A673 (cell line): Measurements from ENCODE around the gene TTC27. TPM values are rescaled to one million over a fixed set of nuclear protein-coding genes. Genes with fewer than 3 reads are reported as not detected.
A peak's percentile ranks its signal among the peaks of the same experiment; 100 is the strongest.

Source experiments
- BruUV-seq: library from RNA; stranded (reverse); fragments of 400-500 nt; replicated peaks from 2 replicates; lab custom pipeline; 2021; lab: Mats Ljungman, UMichigan
- CTCF ChIA-PET: fragments of 300-600 bp; sonication (Branson Sonifier 250); formaldehyde crosslinking; loops from one replicate; lab custom pipeline; 2022; ENCODE audit warnings: antibody characterized with exemption; lab: Charles Lee
- POLR2A ChIA-PET: fragments of 300-600 bp; sonication (Branson Sonifier 250); formaldehyde crosslinking; loops from one replicate; lab custom pipeline; 2022; ENCODE audit warnings: antibody characterized with exemption; ENCODE audit not compliant: low non-redundant PET; lab: Charles Lee
- DNase-seq: peaks from one replicate; pipeline ENCODE4 v3.0.0-alpha.2; 2015; ENCODE audit warnings: low spot score
- H3K27ac ChIP-seq: fragments of 200-600 bp; sonication (generic); 2 replicates; pipeline ENCODE4 v1.5.1; 2016; ENCODE audit warnings: mixed run types, low read depth, mild to moderate bottlenecking, mixed read lengths, antibody characterized with exemption, low read length; ENCODE audit not compliant: poor library complexity, severe bottlenecking
- H3K27me3 ChIP-seq: fragments of 200-600 bp; sonication (generic); replicated peaks from 2 replicates; pipeline ENCODE4 v1.6.1; 2017; ENCODE audit warnings: mixed run types, low read depth, mild to moderate bottlenecking, mixed read lengths, antibody characterized with exemption, low read length; ENCODE audit not compliant: insufficient read depth, poor library complexity
- H3K36me3 ChIP-seq: fragments of 200-600 bp; sonication (generic); 2 replicates; pipeline ENCODE4 v1.6.1; 2016; ENCODE audit warnings: mixed run types, mild to moderate bottlenecking, mixed read lengths, antibody characterized with exemption, low read length; ENCODE audit not compliant: insufficient read depth, poor library complexity, severe bottlenecking
- H3K4me1 ChIP-seq: fragments of 200-600 bp; sonication (generic); 2 replicates; pipeline ENCODE4 v1.6.1; 2017; ENCODE audit warnings: mixed run types, mild to moderate bottlenecking, mixed read lengths, antibody characterized with exemption, low read length; ENCODE audit not compliant: insufficient read depth, poor library complexity, severe bottlenecking
- H3K4me3 ChIP-seq: fragments of 200-600 bp; sonication (generic); 2 replicates; pipeline ENCODE4 v1.5.1; 2016; ENCODE audit warnings: low read depth, mixed run types, mild to moderate bottlenecking, mixed read lengths, low read length; ENCODE audit not compliant: poor library complexity, severe bottlenecking
- H3K9me3 ChIP-seq: fragments of 200-600 bp; sonication (generic); 2 replicates; pipeline ENCODE4 v1.6.1; 2016; ENCODE audit warnings: mixed run types, low read depth, mild to moderate bottlenecking, mixed read lengths, antibody characterized with exemption, low read length; ENCODE audit not compliant: poor library complexity, severe bottlenecking
- CTCF ChIP-seq: fragments of 300-800, 200-600 bp; sonication (generic); conservative IDR thresholded peaks from 2 replicates; pipeline ENCODE4 v1.5.1; 2017; ENCODE audit warnings: low read depth, mild to moderate bottlenecking, antibody characterized with exemption, low read length, moderate library complexity, mixed read lengths
- EZH2 ChIP-seq: fragments of 200-600 bp; sonication (generic); IDR thresholded peaks from 2 replicates; pipeline ENCODE4 v1.6.1; 2017; ENCODE audit warnings: borderline replicate concordance, low read depth, mild to moderate bottlenecking, mixed read lengths, antibody characterized with exemption, low read length; ENCODE audit not compliant: poor library complexity, severe bottlenecking
- intact Hi-C: fragments of 100-400 bp; cut with micrococcal nuclease; formaldehyde crosslinking; loops from one replicate; pipeline ENCODE4 v1.10.0; 2022; ENCODE audit not compliant: unreplicated experiment
- total RNA-seq: library from RNA; stranded (reverse); gene quantifications from 2 replicates; pipeline ENCODE4 v1.2.3, GENCODE V29; 2021

The TTC27 gene
- total RNA-seq, 1 experiment from 2014 or later = 29.8 TPM

- Histone ChIP-seq H3K27ac (no peak overlapping the region), H3K36me3 (no peaks in the 10 kb centered on the region), H3K9me3 (peaks cover 4% of the 10 kb centered on the region), H3K4me3 (no peak overlapping the region), H3K4me1 (peaks cover 5% of the 10 kb centered on the region), H3K27me3 (no peaks in the 10 kb centered on the region)
- intact Hi-C loops = no loop called here
- no peak for DNase-seq
- TF ChIP-seq EZH2 (no peak), CTCF (no peak)
- no TSS peak for BruUV-seq
- POLR2A ChIA-PET = no interaction called here
- CTCF ChIA-PET = no interaction called here
Observed at GRCh38 chr2:32716598-32716997, 88.7 kb downstream of the TTC27 start.

- Histone ChIP-seq H3K4me1 (peaks cover 10% of the 10 kb centered on the region), H3K9me3 (peaks cover 2% of the 10 kb centered on the region), H3K27ac (no peak overlapping the region), H3K36me3 (no peaks in the 10 kb centered on the region), H3K27me3 (no peaks in the 10 kb centered on the region), H3K4me3 (no peak overlapping the region)
- DNase-seq = no peak
- BruUV-seq = no TSS peak
- intact Hi-C loops = no loop called here
- TF ChIP-seq EZH2 (no peak), CTCF (no peak)
- CTCF ChIA-PET = no interaction called here
- POLR2A ChIA-PET = no interaction called here
Observed at GRCh38 chr2:32718752-32719151, 90.9 kb downstream of the TTC27 start.

- Histone ChIP-seq H3K36me3 (no peaks in the 10 kb centered on the region), H3K4me1 (peaks cover 10% of the 10 kb centered on the region), H3K9me3 (no peaks in the 10 kb centered on the region), H3K27ac (no peak overlapping the region), H3K4me3 (no peak overlapping the region), H3K27me3 (no peaks in the 10 kb centered on the region)
- intact Hi-C loops = no loop called here
- POLR2A ChIA-PET = no interaction called here
- DNase-seq = peak; percentile 24
- CTCF ChIA-PET = no interaction called here
- no peak for TF ChIP-seq EZH2
- TF ChIP-seq CTCF = no peak
- no TSS peak for BruUV-seq
Observed at GRCh38 chr2:32719430-32719829, 91.6 kb downstream of the TTC27 start.
